Adrenal gland (tissue), 12 donors: ENCODE results near the gene CIRBP. TPM values are rescaled to one million over a fixed set of nuclear protein-coding genes. Genes with fewer than 3 reads are reported as not detected.

Experiments used
- DNase-seq, 7 donors: peaks; one replicate each; pipeline ENCODE4 v3.0.0-alpha.2; 2019 to 2020
- H3K27ac ChIP-seq, 5 donors: fragments of 200-600 bp; sonication (generic) in 4 of 5; 1 replicate in 3 of 5; 2 replicates in 2 of 5; pipeline versions ENCODE4 v1.5.1 to v1.8.0; 2016 to 2020; ENCODE audit warnings: mild to moderate bottlenecking in 1 of 5
- H3K27me3 ChIP-seq: fragments of 200-600 bp; 2 replicates; pipeline ENCODE4 v1.8.0; 2021
- H3K36me3 ChIP-seq, 2 donors: fragments of 200-600 bp; replicated peaks in 1 of 2; 1 replicate in 1 of 2; 2 replicates in 1 of 2; pipeline versions ENCODE4 v1.5.1 to v1.8.0; 2018 to 2022
- H3K4me1 ChIP-seq, 2 donors: fragments of 200-600 bp; replicated peaks in 1 of 2; 1 replicate in 1 of 2; 2 replicates in 1 of 2; pipeline versions ENCODE4 v1.5.1 to v1.8.0; 2018 to 2021
- H3K4me3 ChIP-seq, 4 donors: fragments of 200-600 bp; sonication (generic) in 3 of 4; one replicate each; pipeline ENCODE4 v1.5.1; 2016 to 2018
- H3K9me3 ChIP-seq, 3 donors: fragments of 200-600 bp; sonication (generic) in 1 of 3; replicated peaks in 1 of 3; 1 replicate in 2 of 3; 2 replicates in 1 of 3; pipeline versions ENCODE4 v1.5.1 to v1.8.0; 2016 to 2021
- POLR2A ChIP-seq, 2 donors: fragments of 450-650 bp; IDR thresholded peaks; one replicate each; pipeline ENCODE4 v1.6.1; 2017; ENCODE audit warnings: antibody characterized with exemption in 2 of 2, mild to moderate bottlenecking in 2 of 2, moderate library complexity in 1 of 2
- WGBS, 4 donors: extraction: QIAGEN DNeasy Blood & Tissue Kit in 2 of 4; methylation state at CpG; one replicate each; pipeline versions ENCODE4 v1.1.5 to v1.1.7; 2013 to 2017; 5-methylcytosine and 5-hydroxymethylcytosine counted together
- intact Hi-C, 2 donors: fragments of 100-400 bp; cut with DNase I; formaldehyde crosslinking; loops; one replicate each; pipeline versions ENCODE4 v1.14.1 to v1.15.0; 2022 to 2023
- polyA plus RNA-seq, 3 donors: library from polyadenylated mRNA; stranded (reverse); fragments of 200-250 nt in 2 of 3; fragments of 350-450 nt in 1 of 3; fragmentation: Illumina TruSeq in 1 of 3; extraction: RNeasy Lipid Tissue Mini Kit (QIAGEN cat#74804) in 1 of 3; gene quantifications; one replicate each; pipeline ENCODE4 v1.2.3, GENCODE V29; 2013 to 2014
- total RNA-seq, 9 donors: library from RNA; depleted of rRNA in 4 of 9; stranded (reverse); fragments of >200 nt in 4 of 9; fragments of 120-200 nt in 1 of 9; fragmentation: NEBNext Ultra II Directional in 1 of 9; extraction: Animal tissue kit (Norgen Biotek cat#: 25700) in 1 of 9; gene quantifications; one replicate each; pipeline versions ENCODE4 v1.1.0 to v1.2.4, GENCODE V29; 2013 to 2023
- TF ChIP-seq, protein P1 (sequence below), 6 experiments: fragments of 450-650 bp in 4 of 6; fragments of 200-600 bp in 2 of 6; sonication (generic) in 1 of 6; IDR thresholded peaks; 1 replicate in 5 of 6; 2 replicates in 1 of 6; pipeline versions ENCODE4 v1.5.1 to v1.8.0; 2016 to 2021; ENCODE audit warnings: antibody characterized with exemption in 6 of 6, mild to moderate bottlenecking in 2 of 6, moderate library complexity in 1 of 6
- donor health status: healthy with polysubstance abuse.
- donor health status: Bipolar disorder and iron deficiency.
- donor health status: DM: yes; HTN: yes; CAD: no.
- donor health status: DM: no; HTN: no; CAD: no.
- donor health status: DM: no; HTN: no; CAD: no.
- donor health status: DM: yes; HTN: yes; CAD: no.

Gene CIRBP
- total and polyA plus RNA-seq, 12 donors = 317 to 1,164 (median 685) TPM

DNA sequence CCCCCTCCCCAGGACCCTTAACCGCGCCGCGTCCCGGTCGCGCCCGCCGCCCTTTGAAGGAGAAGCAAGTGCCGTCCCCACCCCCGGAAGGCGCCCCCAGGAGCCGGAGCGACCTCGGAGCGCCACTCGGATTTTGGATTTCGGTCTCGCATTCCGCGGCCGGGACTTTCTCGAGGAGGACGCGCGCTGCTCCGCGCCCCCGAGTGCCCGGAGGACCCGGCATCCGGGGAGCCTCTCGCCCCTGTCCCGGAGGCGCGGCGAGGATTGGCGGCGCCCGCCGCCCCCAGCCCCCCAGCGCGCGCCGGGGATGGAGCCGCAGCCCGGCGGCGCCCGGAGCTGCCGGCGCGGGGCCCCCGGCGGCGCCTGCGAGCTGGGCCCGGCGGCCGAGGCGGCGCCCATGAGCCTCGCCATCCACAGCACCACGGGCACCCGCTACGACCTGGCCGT is 19.1 kb upstream of the CIRBP start:
- intact Hi-C loops = no loop called here
- DNase-seq = no peak
- WGBS, 4 donors = 0 to 3% (median 0%) methylated on average over 5 to 67 of the region's 67 CpGs
- no peaks in the 10 kb centered on the region for H3K27me3 ChIP-seq
- peaks cover 0 to 27% of the 10 kb centered on the region in 2 donors for H3K36me3 ChIP-seq
- no peaks in the 10 kb centered on the region for H3K9me3 ChIP-seq
- H3K27ac ChIP-seq = peak overlapping the region; percentile 97 to 100 (median 99)
- peak overlapping the region in 3 of 4 donors; percentile 48 to 92 (median 81) for H3K4me3 ChIP-seq
- H3K4me1 ChIP-seq = peaks cover 51 to 55% of the 10 kb centered on the region in 2 donors
- TF ChIP-seq, protein P1, sequence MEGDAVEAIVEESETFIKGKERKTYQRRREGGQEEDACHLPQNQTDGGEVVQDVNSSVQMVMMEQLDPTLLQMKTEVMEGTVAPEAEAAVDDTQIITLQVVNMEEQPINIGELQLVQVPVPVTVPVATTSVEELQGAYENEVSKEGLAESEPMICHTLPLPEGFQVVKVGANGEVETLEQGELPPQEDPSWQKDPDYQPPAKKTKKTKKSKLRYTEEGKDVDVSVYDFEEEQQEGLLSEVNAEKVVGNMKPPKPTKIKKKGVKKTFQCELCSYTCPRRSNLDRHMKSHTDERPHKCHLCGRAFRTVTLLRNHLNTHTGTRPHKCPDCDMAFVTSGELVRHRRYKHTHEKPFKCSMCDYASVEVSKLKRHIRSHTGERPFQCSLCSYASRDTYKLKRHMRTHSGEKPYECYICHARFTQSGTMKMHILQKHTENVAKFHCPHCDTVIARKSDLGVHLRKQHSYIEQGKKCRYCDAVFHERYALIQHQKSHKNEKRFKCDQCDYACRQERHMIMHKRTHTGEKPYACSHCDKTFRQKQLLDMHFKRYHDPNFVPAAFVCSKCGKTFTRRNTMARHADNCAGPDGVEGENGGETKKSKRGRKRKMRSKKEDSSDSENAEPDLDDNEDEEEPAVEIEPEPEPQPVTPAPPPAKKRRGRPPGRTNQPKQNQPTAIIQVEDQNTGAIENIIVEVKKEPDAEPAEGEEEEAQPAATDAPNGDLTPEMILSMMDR (IDR thresholded peaks at IDR 0.05) = no peak
- no peak for TF ChIP-seq POLR2A (IDR thresholded peaks at IDR 0.05)

- H3K4me3 ChIP-seq = peak overlapping the region in 3 of 4 donors; percentile 40 to 92 (median 82)
- peak; percentile 70 to 82 (median 75) for DNase-seq
- TF ChIP-seq, protein P1 (IDR thresholded peaks at IDR 0.05) = no peak
- peak; percentile 16 to 26 for TF ChIP-seq POLR2A (IDR thresholded peaks at IDR 0.05)
- H3K27ac ChIP-seq = peak overlapping the region; percentile 97 to 100 (median 99)
- H3K4me1 ChIP-seq = peaks cover 49 to 51% of the 10 kb centered on the region in 2 donors
- no peaks in the 10 kb centered on the region for H3K27me3 ChIP-seq
- 0 to 1% (median 0%) methylated on average over 2 to 85 of the region's 90 CpGs for WGBS, 4 donors
- intact Hi-C loops = no loop called here
- H3K9me3 ChIP-seq = no peaks in the 10 kb centered on the region
- peaks cover 0 to 33% of the 10 kb centered on the region in 2 donors for H3K36me3 ChIP-seq
Observed at GRCh38 chr19:1250437-1251260, 18.5 kb upstream of the CIRBP start.

DNA sequence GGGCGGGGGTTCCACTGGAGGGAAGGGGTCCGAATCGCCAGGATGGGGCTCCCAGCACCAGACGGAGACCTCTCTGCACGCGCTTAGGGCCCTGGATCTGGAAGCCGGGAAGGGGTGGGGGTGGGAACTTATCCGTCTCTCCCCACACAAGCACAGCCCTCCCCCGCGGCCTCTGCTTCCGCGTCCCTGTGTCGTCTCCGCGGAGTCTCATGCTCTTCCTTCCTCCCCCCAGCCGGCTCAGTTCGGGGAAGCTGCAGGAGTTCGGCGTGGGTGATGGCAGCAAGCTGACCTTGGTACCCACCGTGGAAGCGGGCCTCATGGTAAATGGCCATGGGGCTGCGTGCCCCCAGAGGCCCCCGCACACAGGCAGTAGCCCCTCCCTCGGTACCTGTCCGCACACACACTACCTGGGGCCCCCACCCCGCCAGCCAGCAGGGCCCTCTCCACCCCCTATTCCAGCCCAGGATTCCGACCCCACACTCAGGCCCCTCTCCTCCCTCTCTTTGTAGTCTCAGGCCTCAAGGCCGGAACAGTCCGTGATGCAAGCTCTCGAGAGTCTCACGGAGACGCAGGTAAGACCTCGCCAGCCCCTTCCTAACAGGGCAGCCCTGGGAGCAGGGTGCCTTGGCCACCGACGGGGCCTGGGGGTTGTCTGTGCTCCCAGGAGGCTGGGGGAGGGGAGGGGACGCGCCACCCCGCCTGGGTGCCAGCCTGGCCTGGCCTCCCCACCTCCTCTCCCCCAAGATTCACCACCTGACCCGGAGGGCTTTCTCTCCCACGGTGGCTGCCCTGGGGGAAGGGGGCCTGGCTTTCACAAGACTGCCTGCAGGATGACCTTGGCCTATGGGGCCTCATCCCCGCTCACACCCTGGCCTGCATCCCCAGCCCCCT is 17.6 kb upstream of the CIRBP start:
- Histone ChIP-seq H3K36me3 (peaks cover 0 to 42% of the 10 kb centered on the region in 2 donors), H3K27ac (peak overlapping the region; percentile 97 to 100 (median 99)), H3K4me1 (peaks cover 42 to 45% of the 10 kb centered on the region in 2 donors), H3K9me3 (no peaks in the 10 kb centered on the region), H3K27me3 (no peaks in the 10 kb centered on the region), H3K4me3 (peak overlapping the region in 3 of 4 donors; percentile 40 to 92 (median 82))
- 0 to 1% (median 1%) methylated on average over 21 to 41 of the region's 41 CpGs for WGBS, 4 donors
- intact Hi-C loops = no loop called here
- DNase-seq = peak; percentile 78 to 90 (median 84)
- TF ChIP-seq, protein P1 (IDR thresholded peaks at IDR 0.05) = no peak
- peak; percentile 39 to 59 for TF ChIP-seq POLR2A (IDR thresholded peaks at IDR 0.05)
